Right forelimb (tissue), 1 donor: ENCODE measurements around the gene CDC14B.
A peak's percentile ranks its signal among the peaks of the same experiment; 100 is the strongest.
"Not testable (repeated sequence)": the region's sequence is repeated elsewhere in the genome, so short reads cannot be mapped to it uniquely, and the experiment has no call there.

Source experiments
- DNase-seq: peaks from one replicate; pipeline ENCODE4 v3.0.0-alpha.2; 2018

The CDC14B gene

GRCh38 chr9:96619491-96620180 is at the start of gene CDC14B:
CDC14B (minus strand) TSS chr9:96619843; CDS start chr9:96619378, 465 bp downstream.
- peak; percentile 90 for DNase-seq

GRCh38 chr9:96668868-96669534 is 49.4 kb upstream of the CDC14B start:
- no peak for DNase-seq

GRCh38 chr9:96667363-96667728 is 47.7 kb upstream of the CDC14B start:
- DNase-seq = no peak

GRCh38 chr9:96666653-96667362 is 47.2 kb upstream of the CDC14B start:
- not testable (repeated sequence) for DNase-seq

GRCh38 chr9:96665789-96666188 is 46.1 kb upstream of the CDC14B start:
- no peak for DNase-seq

- DNase-seq = no peak
Measured at GRCh38 chr9:96663506-96664120, 44.0 kb upstream of the CDC14B start.

GRCh38 chr9:96661711-96662110 is 42.1 kb upstream of the CDC14B start:
- DNase-seq = no peak

- DNase-seq = no peak
Measured at GRCh38 chr9:96660692-96661248, 41.1 kb upstream of the CDC14B start.

- DNase-seq = peak; percentile 88
Measured at GRCh38 chr9:96655198-96655851, 35.7 kb upstream of the CDC14B start, which contains the start of gene PRXL2C. PRXL2C (minus strand) TSS chr9:96655317; CDS start chr9:96655281, 36 bp downstream.

- peak; percentile 88 for DNase-seq
Measured at GRCh38 chr9:96654450-96655197, 35.0 kb upstream of the CDC14B start.

GRCh38 chr9:96651626-96652025 is 32.0 kb upstream of the CDC14B start:
- no peak for DNase-seq

- DNase-seq = no peak
Measured at GRCh38 chr9:96649620-96650324, 30.1 kb upstream of the CDC14B start.

- DNase-seq = no peak
Measured at GRCh38 chr9:96646081-96646991, 26.7 kb upstream of the CDC14B start.

GRCh38 chr9:96644137-96644536 is 24.5 kb upstream of the CDC14B start:
- DNase-seq = no peak

- no peak for DNase-seq
Measured at GRCh38 chr9:96641514-96641913, 21.9 kb upstream of the CDC14B start.

- DNase-seq = no peak
Measured at GRCh38 chr9:96638606-96639364, 19.1 kb upstream of the CDC14B start.

- no peak for DNase-seq
Measured at GRCh38 chr9:96636368-96636767, 16.7 kb upstream of the CDC14B start.

GRCh38 chr9:96633579-96633978 is 13.9 kb upstream of the CDC14B start:
- not testable (repeated sequence) for DNase-seq

- DNase-seq = no peak
Measured at GRCh38 chr9:96626912-96627311, 7.3 kb upstream of the CDC14B start.
